ENCODE results near the gene ITGAD.

The ITGAD gene

DNA sequence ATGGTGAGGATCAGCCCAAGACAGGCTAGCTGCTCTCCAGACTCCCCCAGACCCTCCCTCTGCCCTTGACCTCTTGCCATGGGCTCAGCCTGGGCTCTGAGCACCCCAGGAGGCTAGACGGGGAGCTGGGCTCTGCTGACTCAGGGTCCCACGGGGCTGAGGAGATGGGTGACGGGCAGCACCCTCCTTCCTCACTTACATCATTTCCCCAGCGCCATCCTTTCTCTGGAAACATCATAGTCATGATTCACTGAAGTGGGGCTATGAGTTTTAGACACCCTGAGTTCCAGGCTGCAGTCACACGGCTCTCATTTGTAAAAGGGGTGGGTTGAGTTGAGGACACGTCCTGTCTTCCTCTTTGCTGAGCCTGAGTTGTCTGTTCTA lies 41.2 kb upstream of the ITGAD start:
- DNase-seq (ENCODE audit: low read depth): peak; percentile 87
- TF ChIP-seq POLR2A (IDR thresholded peaks at IDR 0.05; ENCODE audit: extremely low read depth, insufficient read length) (no peak), MAX (IDR thresholded peaks at IDR 0.05; ENCODE audit: low read depth, low read length) (no peak), MYC (IDR thresholded peaks at IDR 0.05; ENCODE audit: low read depth, low read length) (no peak)
- TF ChIP-seq, protein P1, sequence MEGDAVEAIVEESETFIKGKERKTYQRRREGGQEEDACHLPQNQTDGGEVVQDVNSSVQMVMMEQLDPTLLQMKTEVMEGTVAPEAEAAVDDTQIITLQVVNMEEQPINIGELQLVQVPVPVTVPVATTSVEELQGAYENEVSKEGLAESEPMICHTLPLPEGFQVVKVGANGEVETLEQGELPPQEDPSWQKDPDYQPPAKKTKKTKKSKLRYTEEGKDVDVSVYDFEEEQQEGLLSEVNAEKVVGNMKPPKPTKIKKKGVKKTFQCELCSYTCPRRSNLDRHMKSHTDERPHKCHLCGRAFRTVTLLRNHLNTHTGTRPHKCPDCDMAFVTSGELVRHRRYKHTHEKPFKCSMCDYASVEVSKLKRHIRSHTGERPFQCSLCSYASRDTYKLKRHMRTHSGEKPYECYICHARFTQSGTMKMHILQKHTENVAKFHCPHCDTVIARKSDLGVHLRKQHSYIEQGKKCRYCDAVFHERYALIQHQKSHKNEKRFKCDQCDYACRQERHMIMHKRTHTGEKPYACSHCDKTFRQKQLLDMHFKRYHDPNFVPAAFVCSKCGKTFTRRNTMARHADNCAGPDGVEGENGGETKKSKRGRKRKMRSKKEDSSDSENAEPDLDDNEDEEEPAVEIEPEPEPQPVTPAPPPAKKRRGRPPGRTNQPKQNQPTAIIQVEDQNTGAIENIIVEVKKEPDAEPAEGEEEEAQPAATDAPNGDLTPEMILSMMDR (IDR thresholded peaks at IDR 0.05; ENCODE audit: low read depth, low read length): no peak
- no peak overlapping the region for H3K4me3 ChIP-seq (ENCODE audit: low read depth, low read length)

DNA sequence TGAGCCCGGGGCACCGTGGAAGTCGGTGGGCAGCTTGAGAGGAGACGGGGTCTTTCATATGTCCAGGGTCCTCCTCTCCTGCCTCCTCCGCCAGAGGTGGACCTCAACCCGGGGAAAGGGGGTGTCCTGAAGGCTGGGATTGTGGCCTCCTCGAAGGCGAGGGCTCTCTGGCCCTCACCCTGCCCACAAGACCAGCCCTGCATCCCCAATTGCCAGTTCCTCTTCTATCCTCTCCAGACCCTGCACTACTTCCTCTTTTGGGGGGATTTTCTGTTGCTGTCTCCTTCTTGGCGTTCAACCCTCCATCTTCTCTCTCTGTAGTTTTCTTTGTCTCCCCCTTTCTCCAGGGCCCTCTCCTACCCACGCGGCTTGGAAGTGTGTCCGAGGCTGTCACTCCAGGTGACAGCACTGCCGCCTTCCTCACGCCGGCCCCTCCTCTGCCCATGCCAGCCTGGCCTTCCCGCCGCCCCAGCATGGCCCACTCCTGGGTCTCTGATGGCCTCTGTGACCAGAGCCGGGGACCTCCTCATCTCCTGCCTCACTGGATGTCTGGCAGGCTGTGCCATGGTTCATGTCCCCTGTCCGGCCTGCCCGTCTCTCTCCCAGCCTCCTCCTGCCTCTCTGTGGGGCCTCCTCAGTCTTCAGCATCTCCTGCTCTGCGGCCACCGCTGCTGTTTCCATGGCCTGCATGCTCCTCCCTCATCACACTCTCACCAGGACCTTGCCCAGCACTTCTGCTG lies 40.6 kb upstream of the ITGAD start:
- no peak for TF ChIP-seq POLR2A (IDR thresholded peaks at IDR 0.05; ENCODE audit: extremely low read depth, insufficient read length)
- TF ChIP-seq, protein P1 (IDR thresholded peaks at IDR 0.05; ENCODE audit: low read depth, low read length): no peak
- TF ChIP-seq MAX (IDR thresholded peaks at IDR 0.05; ENCODE audit: low read depth, low read length): no peak
- TF ChIP-seq MYC (IDR thresholded peaks at IDR 0.05; ENCODE audit: low read depth, low read length): 0 out of 2 replicates have a peak, but pooled peaks have one; percentile 32
- DNase-seq (ENCODE audit: low read depth): peak; percentile 86
- no peak overlapping the region for H3K4me3 ChIP-seq (ENCODE audit: low read depth, low read length)

DNA sequence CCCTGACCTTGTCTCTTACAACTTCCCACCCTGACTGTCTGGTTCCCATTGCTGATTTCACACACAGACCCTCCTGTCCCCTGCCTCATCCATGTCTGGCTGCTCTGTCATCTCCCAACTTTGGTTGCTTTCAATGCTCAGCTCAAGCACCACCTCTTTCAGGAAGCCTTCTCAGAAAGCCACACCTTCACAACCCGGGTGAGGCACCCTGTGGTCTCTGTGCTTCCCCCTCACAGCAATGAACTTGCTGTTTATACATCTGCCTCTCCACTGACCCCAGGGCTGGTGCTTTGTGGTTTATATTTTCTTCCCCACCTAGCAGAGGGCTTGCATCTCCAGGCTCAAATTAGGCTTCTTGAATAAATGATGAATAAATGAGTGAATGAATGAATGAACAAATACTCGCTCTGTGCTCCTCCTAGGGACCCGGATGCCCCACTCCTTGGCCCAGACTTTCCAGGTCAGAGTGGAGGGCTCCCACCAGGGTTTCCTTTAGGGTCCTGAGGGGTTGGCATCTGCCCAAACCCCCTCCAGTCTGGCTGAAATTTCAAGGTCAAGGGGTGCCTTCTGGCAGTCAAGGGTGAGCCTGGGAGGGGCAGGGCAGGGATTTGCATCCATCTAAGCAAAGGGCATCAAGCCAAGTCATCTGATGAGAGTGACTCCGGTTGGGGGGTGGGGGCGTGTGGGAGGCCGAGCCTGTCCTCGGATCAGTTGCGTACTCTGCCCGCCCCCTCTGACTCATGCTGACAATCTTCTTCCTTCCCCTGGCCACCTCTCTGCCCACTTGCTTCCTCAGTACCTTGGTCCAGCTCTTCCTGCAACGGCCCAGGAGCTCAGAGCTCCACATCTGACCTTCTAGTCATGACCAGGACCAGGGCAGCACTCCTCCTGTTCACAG lies 38.5 kb upstream of the ITGAD start, which contains the start of gene ITGAX:
Gene ITGAX (plus strand): TSS at position 783 of the 898 bp plus-strand sequence. CDS start 79 bp downstream, at position 862.
- TF ChIP-seq MAX (IDR thresholded peaks at IDR 0.05; ENCODE audit: low read depth, low read length) (peak; percentile 27; the same call in 1 of the 2 replicates), POLR2A (IDR thresholded peaks at IDR 0.05; ENCODE audit: extremely low read depth, insufficient read length) (no peak), MYC (IDR thresholded peaks at IDR 0.05; ENCODE audit: low read depth, low read length) (peak; percentile 51; the same call in 1 of the 2 replicates)
- TF ChIP-seq, protein P1 (IDR thresholded peaks at IDR 0.05; ENCODE audit: low read depth, low read length): no peak
- peak within 1 kb of the TSS; percentile 17 for H3K4me3 ChIP-seq (ENCODE audit: low read depth, low read length)

GRCh38 chr16:31355431-31356100 lies 37.6 kb upstream of the ITGAD start:
- no peak for TF ChIP-seq POLR2A (IDR thresholded peaks at IDR 0.05; ENCODE audit: extremely low read depth, insufficient read length)
- TF ChIP-seq, protein P1 (IDR thresholded peaks at IDR 0.05; ENCODE audit: low read depth, low read length): no peak
- no peak for TF ChIP-seq MYC (IDR thresholded peaks at IDR 0.05; ENCODE audit: low read depth, low read length)
- no peak for TF ChIP-seq MAX (IDR thresholded peaks at IDR 0.05; ENCODE audit: low read depth, low read length)
- H3K4me3 ChIP-seq (ENCODE audit: low read depth, low read length): peak overlapping the region; percentile 17
- no peak for DNase-seq (ENCODE audit: low read depth)

More for the DNA sequence above, 38.5 kb upstream of the ITGAD start, which contains the start of gene ITGAX:
- DNase-seq (ENCODE audit: low read depth): peak; percentile 90
